Aorta (tissue), 5 donors: ENCODE measurements around the gene ABLIM2. TPM values are rescaled to one million over a fixed set of nuclear protein-coding genes. Genes with fewer than 3 reads are reported as not detected.

Experiments used
- ATAC-seq: fragments of 200-7000 bp; cut with Tn5 transposase; one replicate; pipeline ENCODE4 v1.9.1; 2022; ENCODE audit warnings: moderate library complexity; ENCODE audit not compliant: low FRiP score
- DNase-seq, 2 donors: peaks; one replicate each; pipeline ENCODE4 v3.0.0-alpha.2; 2020
- H3K27ac ChIP-seq, 2 donors: one replicate each; pipeline ENCODE4 v1.5.1; 2013; ENCODE audit warnings: low read length in 2 of 2, mild to moderate bottlenecking in 2 of 2, moderate library complexity in 2 of 2, control low read depth in 1 of 2, inconsistent platforms in 1 of 2, low read depth in 1 of 2
- H3K27me3 ChIP-seq, 2 donors: one replicate each; pipeline ENCODE4 v1.6.1; 2013; ENCODE audit warnings: control low read depth in 1 of 2, low read length in 1 of 2, mild to moderate bottlenecking in 1 of 2, moderate library complexity in 1 of 2; ENCODE audit not compliant: insufficient read depth in 2 of 2, control insufficient read depth in 1 of 2
- H3K36me3 ChIP-seq, 2 donors: one replicate each; pipeline ENCODE4 v1.6.1; 2013; ENCODE audit warnings: control low read depth in 1 of 2, low read length in 1 of 2, mild to moderate bottlenecking in 1 of 2; ENCODE audit not compliant: insufficient read depth in 2 of 2, control insufficient read depth in 1 of 2
- H3K4me1 ChIP-seq, 2 donors: one replicate each; pipeline ENCODE4 v1.6.1; 2013; ENCODE audit warnings: low read length in 2 of 2, control low read depth in 1 of 2, mild to moderate bottlenecking in 1 of 2, moderate library complexity in 1 of 2; ENCODE audit not compliant: insufficient read depth in 2 of 2, control insufficient read depth in 1 of 2
- H3K4me3 ChIP-seq, 2 donors: one replicate each; pipeline ENCODE4 v1.5.1; 2013; ENCODE audit warnings: low read length in 2 of 2, control low read depth in 1 of 2, mild to moderate bottlenecking in 1 of 2
- H3K9me3 ChIP-seq: one replicate; pipeline ENCODE4 v1.6.1; 2013; ENCODE audit warnings: mild to moderate bottlenecking, low read length; ENCODE audit not compliant: control insufficient read depth
- WGBS, 2 donors: extraction: QIAGEN DNeasy Blood & Tissue Kit; methylation state at CpG; one replicate each; pipeline ENCODE4 v1.1.7; 2013; 5-methylcytosine and 5-hydroxymethylcytosine counted together
- intact Hi-C, 2 donors: fragments of 100-400 bp; cut with DNase I; formaldehyde crosslinking; loops; one replicate each; pipeline versions ENCODE4 v1.14.2 to v1.15.0; 2022
- polyA plus RNA-seq, 2 donors: library from polyadenylated mRNA; stranded (reverse); fragments of 200-250 nt; gene quantifications; one replicate each; pipeline ENCODE4 v1.2.3, GENCODE V29; 2013
- total RNA-seq, 2 donors: library from RNA; stranded (reverse); fragmentation: NEBNext Ultra II Directional; extraction: Animal tissue kit (Norgen Biotek cat#: 25700); gene quantifications; one replicate each; pipeline ENCODE4 v1.2.1, GENCODE V29; 2021
- donor health status: healthy with polysubstance abuse.
- donor health status: Bipolar disorder and iron deficiency.
- donor health status: DM: no; HTN: no; CAD: no.
- donor health status: DM: no; HTN: no; CAD: no.
- donor health status: DM: yes; HTN: yes; CAD: no.

The ABLIM2 gene
- total and polyA plus RNA-seq, 4 donors, result 5.3 to 20.2 (median 11.1) TPM

- intact Hi-C loops, result no loop called here
- no peak overlapping the region for H3K4me3 ChIP-seq
- H3K36me3 ChIP-seq, result no peaks in the 10 kb centered on the region
- H3K9me3 ChIP-seq, result no peaks in the 10 kb centered on the region
- no peaks in the 10 kb centered on the region for H3K4me1 ChIP-seq
- WGBS, 2 donors, result 52% methylated on average over 12 of the region's 12 CpGs
- H3K27ac ChIP-seq, result no peak overlapping the region
- ATAC-seq (no peak), DNase-seq (no peak)
- H3K27me3 ChIP-seq, result no peaks in the 10 kb centered on the region
Measured at GRCh38 chr4:8188085-8188484, 29.5 kb upstream of the ABLIM2 start.

GRCh38 chr4:8185930-8186329 lies 27.3 kb upstream of the ABLIM2 start:
- ATAC-seq (no peak), DNase-seq (no peak)
- no peaks in the 10 kb centered on the region for H3K4me1 ChIP-seq
- no peak overlapping the region for H3K4me3 ChIP-seq
- intact Hi-C loops, result no loop called here
- WGBS, 2 donors, result 50 to 71% methylated on average over 9 of the region's 9 CpGs
- H3K36me3 ChIP-seq, result no peaks in the 10 kb centered on the region
- no peak overlapping the region for H3K27ac ChIP-seq
- no peaks in the 10 kb centered on the region for H3K27me3 ChIP-seq
- H3K9me3 ChIP-seq, result no peaks in the 10 kb centered on the region

GRCh38 chr4:8185295-8185694 lies 26.7 kb upstream of the ABLIM2 start:
- Histone ChIP-seq H3K4me3 (no peak overlapping the region), H3K36me3 (no peaks in the 10 kb centered on the region), H3K9me3 (no peaks in the 10 kb centered on the region), H3K27me3 (no peaks in the 10 kb centered on the region), H3K27ac (no peak overlapping the region), H3K4me1 (no peaks in the 10 kb centered on the region)
- intact Hi-C loops, result no loop called here
- WGBS, 2 donors, result 33 to 52% methylated on average over 9 of the region's 9 CpGs
- ATAC-seq, result no peak
- DNase-seq, result no peak

GRCh38 chr4:8184061-8184460 lies 25.4 kb upstream of the ABLIM2 start:
- H3K36me3 ChIP-seq, result no peaks in the 10 kb centered on the region
- 77 to 85% methylated on average over 4 of the region's 4 CpGs for WGBS, 2 donors
- intact Hi-C loops, result no loop called here
- ATAC-seq, result no peak
- no peak overlapping the region for H3K27ac ChIP-seq
- no peak for DNase-seq
- no peaks in the 10 kb centered on the region for H3K4me1 ChIP-seq
- H3K27me3 ChIP-seq, result no peaks in the 10 kb centered on the region
- no peak overlapping the region for H3K4me3 ChIP-seq
- H3K9me3 ChIP-seq, result no peaks in the 10 kb centered on the region

GRCh38 chr4:8182858-8183725 lies 24.5 kb upstream of the ABLIM2 start:
- DNase-seq (peak; percentile 78 to 92), ATAC-seq (peak; percentile 80)
- Histone ChIP-seq H3K9me3 (no peaks in the 10 kb centered on the region), H3K4me1 (no peaks in the 10 kb centered on the region), H3K36me3 (no peaks in the 10 kb centered on the region), H3K27me3 (no peaks in the 10 kb centered on the region), H3K4me3 (no peak overlapping the region), H3K27ac (no peak overlapping the region)
- WGBS, 2 donors, result 72 to 73% methylated on average over 25 of the region's 25 CpGs
- intact Hi-C loops, result no loop called here

GRCh38 chr4:8182294-8182693 lies 23.7 kb upstream of the ABLIM2 start:
- H3K9me3 ChIP-seq, result no peaks in the 10 kb centered on the region
- H3K4me3 ChIP-seq, result no peak overlapping the region
- ATAC-seq (no peak), DNase-seq (no peak)
- H3K4me1 ChIP-seq, result no peaks in the 10 kb centered on the region
- H3K36me3 ChIP-seq, result no peaks in the 10 kb centered on the region
- intact Hi-C loops, result no loop called here
- H3K27ac ChIP-seq, result no peak overlapping the region
- H3K27me3 ChIP-seq, result no peaks in the 10 kb centered on the region
- 92 to 95% methylated on average over 11 of the region's 11 CpGs for WGBS, 2 donors

GRCh38 chr4:8181844-8182243 lies 23.2 kb upstream of the ABLIM2 start:
- no peaks in the 10 kb centered on the region for H3K27me3 ChIP-seq
- H3K4me1 ChIP-seq, result no peaks in the 10 kb centered on the region
- peak in 1 of 2 donors; percentile 74 for DNase-seq
- no peak overlapping the region for H3K4me3 ChIP-seq
- H3K36me3 ChIP-seq, result no peaks in the 10 kb centered on the region
- intact Hi-C loops, result no loop called here
- H3K9me3 ChIP-seq, result no peaks in the 10 kb centered on the region
- 83 to 87% methylated on average over 7 of the region's 7 CpGs for WGBS, 2 donors
- no peak for ATAC-seq
- no peak overlapping the region for H3K27ac ChIP-seq

- intact Hi-C loops, result no loop called here
- Histone ChIP-seq H3K4me1 (no peaks in the 10 kb centered on the region), H3K27ac (no peak overlapping the region), H3K9me3 (no peaks in the 10 kb centered on the region), H3K36me3 (no peaks in the 10 kb centered on the region), H3K27me3 (no peaks in the 10 kb centered on the region), H3K4me3 (no peak overlapping the region)
- ATAC-seq, result no peak
- no peak for DNase-seq
- WGBS, 2 donors, result 94 to 95% methylated on average over 6 of the region's 6 CpGs
Measured at GRCh38 chr4:8181119-8181518, 22.5 kb upstream of the ABLIM2 start.
